Brain pericyte (primary cell): ENCODE data around the gene RNF157.
A peak's percentile ranks its signal among the peaks of the same experiment; 100 is the strongest.

Experiments used
- DNase-seq: peaks from one replicate; pipeline ENCODE4 v3.0.0-alpha.2; 2012; ENCODE audit warnings: low read depth, low spot score

RNF157 gene

DNA sequence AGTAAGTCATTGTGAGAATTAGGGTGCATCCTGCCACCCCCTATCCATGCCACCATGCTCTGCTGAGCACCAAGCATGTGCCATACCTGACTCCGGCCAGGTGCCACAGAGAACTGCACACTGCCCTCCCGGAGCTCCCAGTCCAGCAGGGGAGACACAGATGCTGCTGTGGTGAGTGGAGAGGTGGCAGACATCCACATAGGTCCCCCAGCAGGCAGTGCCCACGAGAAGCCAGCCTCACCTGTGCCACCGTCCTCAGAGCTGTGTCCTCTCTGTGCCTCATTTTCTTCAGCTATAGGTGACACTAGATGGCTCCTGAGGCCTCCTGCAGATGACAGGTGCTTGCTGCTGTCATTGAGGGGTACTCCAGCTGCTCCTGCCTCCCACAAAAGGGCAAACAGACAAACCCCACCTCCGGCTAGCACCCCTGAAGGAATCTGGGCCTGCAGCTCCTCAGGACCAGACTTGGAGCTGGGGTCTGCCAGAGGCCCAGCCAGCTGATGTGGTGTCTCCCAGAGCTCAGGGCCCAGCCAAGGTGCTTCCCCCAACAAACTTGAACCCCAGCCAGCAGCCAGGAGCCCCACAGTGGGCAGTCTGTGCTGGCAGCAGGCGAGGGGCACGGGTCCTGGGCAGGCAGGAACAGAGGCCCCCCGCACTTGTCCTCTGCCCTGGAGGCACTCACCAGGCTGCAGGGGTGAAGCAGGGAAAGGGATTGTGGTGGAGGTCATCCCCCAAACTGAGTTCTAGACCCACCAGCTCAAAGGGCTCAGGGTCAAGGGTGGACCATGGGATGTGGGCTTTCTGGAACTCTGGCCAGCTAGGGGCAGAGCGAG lies 116.3 kb downstream of the RNF157 start:
- DNase-seq = no peak

DNA sequence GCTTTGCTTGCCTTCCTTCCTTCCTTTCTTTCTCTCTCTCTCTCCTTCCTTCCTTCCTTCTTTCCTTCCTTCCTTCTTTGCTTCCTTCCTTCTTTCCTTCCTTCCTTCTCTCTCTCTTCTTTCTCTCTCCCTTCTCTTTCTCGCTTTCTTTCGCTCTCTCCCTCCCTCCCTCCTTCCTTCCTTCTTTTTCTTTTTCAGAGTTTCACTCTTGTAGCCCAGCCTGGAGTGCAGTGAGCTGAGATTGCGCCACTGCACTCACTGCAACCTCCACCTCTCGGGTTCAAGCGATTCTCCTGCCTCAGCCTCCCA lies 117.1 kb downstream of the RNF157 start:
- DNase-seq = no peak

DNA sequence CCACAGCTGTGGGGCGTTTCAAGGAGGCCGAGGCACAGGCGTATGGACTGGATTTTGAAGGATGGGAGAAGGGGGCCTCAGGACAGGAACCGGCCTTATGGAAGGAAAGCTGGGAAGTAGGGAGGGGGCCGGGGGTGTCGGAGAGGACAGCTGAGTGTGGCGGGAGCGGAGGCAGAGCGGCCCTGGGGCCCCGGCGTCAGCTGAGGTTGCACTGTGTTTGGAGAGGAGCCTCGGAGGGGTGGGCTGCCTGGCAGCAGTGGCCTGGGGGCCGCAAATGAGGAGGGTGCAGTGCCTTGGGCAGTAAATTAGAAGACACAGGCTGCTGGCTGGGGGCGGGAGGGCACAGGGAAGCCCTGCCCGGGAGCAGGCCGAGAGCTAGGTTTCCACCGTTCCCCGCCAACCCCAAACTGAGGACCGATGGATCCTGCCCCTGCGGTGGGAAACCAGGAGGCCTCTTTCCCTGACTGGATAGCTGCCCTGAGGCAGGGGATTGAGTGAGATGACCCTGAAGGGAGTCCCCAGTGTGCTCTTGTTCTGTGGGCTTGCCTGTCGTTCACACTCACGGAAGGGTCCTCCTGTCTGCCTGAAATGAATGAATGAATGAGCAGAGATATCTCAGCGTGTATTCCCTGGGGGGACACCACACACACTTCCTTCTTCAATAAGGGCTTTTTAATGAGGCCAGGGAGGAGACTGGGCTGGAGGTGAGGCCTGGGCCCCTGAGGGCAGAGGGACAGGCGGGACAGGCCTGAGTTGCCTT lies 117.7 kb downstream of the RNF157 start:
- DNase-seq = no peak

DNA sequence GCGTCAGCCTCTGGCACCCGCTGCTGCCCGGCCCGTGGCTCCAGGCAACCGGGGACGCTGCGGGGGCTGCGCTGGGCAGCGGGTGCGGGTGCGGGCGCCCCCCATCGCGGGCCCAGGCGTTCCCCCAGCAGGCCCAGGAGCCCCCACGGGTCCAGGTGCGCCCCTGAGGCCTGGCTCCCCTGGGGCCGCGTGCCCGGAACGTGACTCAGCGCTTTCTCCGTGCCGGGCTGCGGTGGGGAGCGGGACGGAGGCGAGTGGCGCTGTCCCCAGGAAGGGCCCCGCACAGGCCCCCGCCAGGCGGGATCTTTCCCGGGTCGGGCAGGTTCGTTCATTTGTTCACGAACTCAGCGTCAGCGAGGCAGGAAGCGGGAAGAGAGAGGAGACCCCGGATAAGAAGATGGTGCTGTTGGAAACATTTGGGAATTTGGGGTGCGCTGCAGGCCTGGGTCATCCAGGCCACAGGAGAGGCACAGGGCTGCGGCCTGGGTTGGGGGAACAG lies 118.3 kb downstream of the RNF157 start:
- DNase-seq = no peak

DNA sequence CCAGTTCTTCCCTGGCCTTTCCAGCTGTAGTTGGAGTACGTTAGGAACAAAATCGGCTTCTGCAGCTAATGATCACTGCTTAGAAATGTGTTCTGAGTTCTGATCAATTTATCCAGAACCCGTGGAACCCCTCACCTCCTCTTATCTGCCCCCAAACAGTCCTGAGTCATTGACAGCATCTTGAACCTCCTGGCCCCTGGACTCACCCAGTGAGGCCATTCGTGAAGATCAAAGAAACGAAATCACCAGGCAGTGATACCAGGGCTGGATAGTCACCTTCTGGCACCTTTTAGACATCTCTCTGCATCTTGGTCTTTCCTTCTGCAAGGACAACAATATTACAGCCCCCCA lies 119.7 kb downstream of the RNF157 start:
- DNase-seq = no peak

DNA sequence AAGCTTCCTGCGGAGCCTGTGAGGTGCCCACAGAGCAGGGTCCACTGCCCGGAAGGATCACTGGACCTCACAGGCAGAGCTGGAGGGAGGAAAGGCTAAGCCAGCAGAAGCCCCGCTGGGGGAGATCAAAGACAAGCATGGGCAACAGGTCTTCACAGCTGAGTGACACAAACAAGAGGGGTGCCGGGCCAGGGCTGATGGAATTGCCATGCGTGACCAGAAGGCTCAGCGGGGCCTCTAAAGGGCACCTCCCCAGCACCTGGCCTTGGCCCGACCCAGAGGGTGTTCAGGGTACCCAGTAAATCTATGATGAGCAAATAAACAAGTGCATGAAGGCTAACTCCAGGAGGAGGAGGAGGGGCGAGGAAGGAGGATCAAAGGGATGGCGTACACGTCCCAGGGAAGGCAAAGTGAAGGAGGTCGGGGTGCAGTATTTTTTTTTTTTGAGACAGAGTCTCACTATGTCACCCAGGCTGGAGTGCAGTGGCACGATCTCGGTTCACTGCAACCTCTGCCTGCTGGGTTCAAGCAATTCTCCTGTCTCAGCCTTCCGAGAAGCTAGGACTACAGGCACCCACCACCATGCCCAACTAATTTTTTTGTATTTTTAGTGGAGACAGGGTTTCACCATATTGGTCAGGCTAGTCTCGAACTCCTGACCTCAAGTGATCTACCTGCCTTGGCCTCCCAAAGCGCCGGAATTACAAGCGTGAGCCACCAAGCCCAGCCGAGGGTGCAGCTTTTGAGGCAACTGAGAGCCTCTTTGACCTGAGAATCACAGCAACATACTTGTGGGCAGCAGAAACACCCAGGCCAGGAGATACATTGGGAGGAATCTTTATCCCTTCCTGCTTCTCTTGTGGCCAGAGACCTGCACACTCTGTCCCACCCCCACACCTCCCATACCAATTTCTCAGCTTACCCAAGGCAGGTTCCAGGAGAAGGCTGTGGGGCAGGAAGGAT lies 120.6 kb downstream of the RNF157 start:
- no peak for DNase-seq

DNA sequence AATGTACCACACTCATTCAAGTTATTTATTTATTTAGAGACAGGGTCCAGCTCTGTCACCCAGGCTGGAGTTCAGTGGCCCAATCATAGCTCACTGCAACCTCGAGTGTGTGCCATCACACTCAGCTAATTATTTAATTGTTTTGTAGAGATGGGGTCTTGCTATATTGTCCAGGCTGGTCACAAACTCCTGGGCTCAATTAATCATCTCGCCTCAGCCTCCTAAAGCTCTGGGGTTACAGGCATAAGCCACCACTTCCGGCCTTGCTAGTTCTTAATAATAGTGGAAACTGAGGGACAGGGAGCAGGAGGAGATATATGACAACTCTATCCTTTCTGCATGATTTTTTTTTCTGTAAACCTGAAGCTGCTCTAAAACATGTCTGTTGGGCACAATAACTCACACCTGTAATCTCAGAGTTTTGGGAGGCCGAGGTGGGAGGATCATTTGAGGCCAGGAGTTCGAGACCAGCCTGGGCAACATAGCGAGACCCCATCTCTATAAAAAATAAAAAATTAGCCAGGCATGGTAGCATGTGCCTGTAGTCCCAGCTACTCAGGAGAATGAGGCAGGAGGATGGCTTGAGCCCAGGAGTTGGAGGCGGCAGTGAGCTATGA lies 125.0 kb downstream of the RNF157 start:
- no peak for DNase-seq

DNA sequence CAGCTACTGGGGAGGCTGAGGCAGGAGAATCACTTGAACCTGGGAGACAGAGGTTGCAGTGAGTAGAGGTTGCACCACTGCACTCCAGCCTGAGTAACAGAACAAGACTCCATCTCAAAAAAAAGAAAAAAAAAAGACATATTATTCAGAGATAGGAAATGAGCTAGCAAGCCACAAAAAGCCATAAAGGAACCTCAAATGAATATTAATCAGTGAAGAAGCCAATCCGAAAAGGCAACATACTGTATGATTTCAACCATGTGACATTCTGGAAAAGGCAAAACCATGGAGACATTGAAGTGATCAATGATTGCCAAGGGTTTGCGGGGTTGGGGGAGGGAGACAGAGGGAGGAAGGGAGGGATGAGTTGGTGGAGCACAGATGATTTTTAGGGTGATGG lies 128.3 kb downstream of the RNF157 start:
- DNase-seq = no peak

DNA sequence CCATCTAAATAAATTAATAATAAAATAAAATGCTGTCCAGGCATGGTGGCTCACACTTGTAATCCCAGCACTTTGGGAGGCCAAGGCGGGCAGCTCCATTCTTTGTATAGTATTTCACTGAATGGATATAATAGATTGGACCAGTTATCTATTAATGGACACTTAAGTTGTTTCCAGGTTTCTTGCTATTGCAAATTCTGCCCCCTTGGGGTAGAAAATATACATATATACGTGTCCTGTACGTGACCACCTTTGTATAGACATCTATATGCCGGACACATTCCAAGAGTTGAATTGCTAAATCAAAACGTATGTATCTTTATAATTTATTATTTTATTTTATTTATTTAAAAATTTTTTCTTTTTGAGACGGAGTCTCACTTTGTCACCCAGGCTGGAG lies 132.8 kb downstream of the RNF157 start:
- DNase-seq = no peak

DNA sequence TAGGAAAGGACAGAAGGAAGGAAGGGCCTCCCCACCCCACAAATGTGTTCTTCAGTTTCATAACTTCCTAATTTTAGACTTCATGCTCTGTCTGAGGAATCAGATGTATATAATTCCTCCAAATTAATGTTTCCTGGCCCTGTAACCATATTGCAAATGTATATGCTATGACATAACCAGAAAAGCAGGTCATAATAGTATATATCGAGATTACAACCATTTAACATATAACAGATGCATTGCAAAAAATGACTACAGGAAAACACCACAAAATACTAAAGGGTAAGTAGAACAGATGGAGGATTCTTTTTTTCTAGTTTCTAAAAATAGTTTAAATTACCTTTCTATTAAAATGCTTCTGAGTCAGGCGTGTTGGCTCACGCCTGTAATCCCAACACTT lies 133.6 kb downstream of the RNF157 start:
- no peak for DNase-seq

DNA sequence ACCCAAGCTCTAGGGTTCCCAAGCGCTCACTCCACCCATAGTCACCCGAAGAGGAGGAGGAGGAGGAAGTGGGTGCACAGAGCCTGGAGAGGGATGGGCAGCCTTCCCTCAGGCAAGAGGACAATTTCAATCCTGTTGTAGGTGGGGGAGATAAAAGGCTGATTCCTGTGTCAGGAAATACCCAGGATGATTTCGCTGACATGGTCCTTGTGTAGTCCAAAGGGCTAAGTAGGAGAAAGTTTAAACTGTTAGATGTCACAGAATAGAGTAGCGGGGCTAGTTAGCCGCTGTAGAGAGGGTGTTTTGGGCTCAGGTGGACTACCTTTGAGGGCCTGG lies 135.4 kb downstream of the RNF157 start:
- DNase-seq = no peak

DNA sequence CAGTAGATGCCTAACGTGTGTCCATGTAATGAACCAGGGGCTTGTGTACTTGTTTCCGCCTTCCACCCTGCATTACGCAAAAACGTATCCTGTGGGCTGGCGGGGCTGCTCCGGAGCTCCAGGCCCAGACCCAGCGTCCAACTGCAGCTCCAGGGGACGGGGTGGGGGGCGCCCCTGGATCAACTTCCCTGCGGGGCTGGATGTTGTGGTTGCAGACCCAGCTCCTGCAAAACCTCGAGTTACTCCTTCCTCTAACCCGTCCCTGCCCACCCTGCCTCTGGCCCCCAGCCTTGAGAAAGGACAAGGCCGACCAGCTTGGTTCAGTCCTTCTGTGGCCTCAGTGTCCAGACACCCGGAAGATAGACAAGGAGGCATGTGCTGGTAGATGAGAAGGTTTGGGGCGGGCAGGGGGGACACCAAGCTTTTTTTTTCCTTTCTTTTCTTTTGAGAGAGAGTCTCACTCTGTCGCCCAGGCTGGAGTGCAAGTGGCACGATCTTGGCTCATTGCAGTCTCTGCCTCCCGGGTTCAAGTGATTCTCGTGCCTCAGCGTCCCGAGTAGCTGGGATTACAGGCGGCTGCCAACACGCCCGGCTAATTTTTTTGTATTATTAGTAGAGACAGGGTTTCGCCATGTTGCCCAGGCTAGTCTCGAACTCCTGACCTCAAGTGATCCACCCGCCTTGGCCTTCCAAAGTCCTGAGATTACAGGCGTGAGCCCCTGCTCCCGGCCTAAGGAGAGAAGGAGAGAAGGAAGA lies 136.0 kb downstream of the RNF157 start:
- DNase-seq = no peak

DNA sequence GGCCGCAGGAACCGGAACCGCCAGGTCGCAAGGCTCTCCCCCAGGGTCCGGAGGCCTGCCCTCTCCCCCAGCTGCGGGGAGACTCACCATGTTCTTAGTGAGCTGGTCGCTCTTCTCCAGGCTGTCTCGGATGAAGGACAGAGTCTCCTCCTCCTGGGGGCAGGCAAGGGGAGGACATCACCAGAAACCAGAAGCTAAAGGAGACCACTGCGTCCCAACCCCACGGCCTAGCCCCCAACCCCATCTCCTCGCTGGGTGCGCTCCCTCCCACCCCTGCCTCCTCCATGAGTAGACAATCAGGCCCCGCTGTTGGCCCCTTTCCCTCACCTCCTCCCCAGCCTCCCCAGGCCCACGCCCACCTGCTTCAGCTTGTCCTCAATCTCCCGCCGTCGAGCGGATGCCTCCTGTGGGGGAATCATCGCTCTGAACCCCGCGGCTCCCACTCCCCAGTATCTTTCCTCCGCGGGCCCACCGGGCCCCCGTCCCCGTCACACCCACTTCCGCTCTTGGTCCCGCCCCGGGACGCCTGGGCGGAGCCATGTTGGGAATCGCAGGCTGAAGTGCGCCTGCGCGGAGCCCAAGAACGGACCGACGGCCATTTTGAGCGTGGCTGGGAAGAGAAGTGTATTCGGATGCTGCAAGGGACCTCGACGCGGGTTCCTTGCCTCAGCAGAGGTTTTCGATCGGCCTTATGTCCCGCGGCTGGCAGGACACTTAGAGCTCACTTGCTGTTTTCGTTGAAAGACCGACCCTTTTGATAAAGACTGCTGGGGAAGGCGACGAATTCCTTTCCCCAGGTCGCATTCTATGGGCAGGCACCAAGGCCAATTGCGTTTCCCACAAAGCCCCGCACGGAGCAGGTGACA lies 136.8 kb downstream of the RNF157 start, which contains the start of gene EXOC7:
Gene EXOC7, minus strand, starts transcription at position 514 of the 866 bp plus-strand sequence. Its CDS starts 95 bp downstream, at position 419.
- DNase-seq = peak; percentile 75

DNA sequence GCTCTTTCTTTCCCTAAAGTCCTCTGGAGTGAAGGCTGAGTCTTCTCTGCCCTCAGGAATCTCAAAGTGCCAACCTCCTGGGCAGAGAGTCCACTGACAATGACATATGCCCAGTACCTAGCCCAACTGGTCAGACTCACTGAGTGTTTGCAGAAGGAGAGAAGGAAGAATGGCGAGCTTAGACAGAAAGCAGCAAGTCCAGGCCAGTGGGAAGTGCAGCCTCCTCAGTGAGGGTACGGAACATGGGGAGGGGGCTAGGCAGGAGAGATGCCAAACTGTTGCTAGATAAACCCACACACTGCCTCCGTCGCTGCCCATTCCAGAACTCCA lies 137.4 kb downstream of the RNF157 start:
- no peak for DNase-seq

DNA sequence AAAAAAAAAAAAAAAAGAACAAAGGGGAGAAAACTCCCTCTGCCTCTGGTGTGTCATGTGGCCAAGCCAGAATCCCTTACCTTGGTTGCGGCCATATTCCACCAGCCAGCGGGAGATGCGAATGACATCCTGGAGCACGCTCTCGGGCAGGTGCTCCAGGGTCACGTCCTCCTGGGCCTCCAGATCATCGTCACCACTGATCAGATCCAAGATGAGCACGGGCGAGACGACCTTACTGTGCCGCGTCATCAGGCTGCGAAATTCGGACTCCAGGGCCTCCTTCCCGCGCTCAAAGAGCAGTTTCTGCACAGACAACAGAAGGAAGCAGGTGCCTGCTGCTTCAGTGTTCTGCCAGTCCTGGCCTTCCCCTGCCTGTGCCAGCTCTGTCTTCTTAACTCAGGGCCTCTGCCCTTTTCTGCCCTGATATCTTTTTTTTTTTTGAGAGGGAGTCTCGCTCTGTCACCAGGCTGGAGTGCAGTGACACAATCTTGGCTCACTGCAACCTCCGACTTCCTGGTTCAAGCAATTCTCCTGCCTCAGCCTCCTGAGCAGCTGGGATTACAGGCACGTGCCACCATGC lies 142.5 kb downstream of the RNF157 start:
- no peak for DNase-seq

DNA sequence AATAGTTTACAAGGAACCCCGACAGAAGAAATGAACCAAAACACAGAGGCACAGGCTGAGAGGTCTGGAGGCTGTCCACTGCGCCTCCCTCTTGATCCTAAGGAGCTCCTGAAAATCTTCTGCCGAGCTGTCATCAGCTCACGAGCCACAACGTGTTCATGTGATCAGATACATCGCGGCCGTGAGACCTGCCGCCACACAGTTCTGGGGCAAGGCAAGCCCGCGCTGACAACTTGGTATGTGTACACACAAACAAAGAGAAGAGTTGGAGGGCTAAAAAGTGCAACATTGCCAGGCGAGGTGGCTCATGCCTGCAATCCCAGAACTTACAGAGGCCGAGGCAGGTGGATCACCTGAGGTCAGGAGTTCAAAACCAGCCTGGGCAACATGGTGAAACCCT lies 144.3 kb downstream of the RNF157 start:
- no peak for DNase-seq

DNA sequence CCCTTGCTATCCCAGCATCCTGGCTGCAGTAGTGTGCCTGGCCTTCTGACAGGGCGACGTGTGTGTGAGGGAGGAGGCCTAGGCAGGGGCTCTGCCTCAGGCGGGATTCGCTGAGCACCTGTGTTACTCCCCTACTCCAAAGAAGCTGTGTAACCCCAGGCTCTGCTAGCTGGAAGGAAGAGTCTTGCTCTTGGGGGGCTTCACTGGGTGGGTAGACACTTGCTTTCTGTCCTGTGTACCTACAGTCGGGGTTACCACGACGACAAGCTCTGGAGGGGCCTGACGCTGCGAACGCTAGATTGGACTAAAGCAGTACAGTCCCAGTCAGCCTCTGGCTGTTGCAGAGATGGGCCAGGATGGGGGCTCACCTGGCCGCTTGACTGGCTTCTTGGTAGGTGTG lies 146.2 kb downstream of the RNF157 start:
- DNase-seq = no peak

DNA sequence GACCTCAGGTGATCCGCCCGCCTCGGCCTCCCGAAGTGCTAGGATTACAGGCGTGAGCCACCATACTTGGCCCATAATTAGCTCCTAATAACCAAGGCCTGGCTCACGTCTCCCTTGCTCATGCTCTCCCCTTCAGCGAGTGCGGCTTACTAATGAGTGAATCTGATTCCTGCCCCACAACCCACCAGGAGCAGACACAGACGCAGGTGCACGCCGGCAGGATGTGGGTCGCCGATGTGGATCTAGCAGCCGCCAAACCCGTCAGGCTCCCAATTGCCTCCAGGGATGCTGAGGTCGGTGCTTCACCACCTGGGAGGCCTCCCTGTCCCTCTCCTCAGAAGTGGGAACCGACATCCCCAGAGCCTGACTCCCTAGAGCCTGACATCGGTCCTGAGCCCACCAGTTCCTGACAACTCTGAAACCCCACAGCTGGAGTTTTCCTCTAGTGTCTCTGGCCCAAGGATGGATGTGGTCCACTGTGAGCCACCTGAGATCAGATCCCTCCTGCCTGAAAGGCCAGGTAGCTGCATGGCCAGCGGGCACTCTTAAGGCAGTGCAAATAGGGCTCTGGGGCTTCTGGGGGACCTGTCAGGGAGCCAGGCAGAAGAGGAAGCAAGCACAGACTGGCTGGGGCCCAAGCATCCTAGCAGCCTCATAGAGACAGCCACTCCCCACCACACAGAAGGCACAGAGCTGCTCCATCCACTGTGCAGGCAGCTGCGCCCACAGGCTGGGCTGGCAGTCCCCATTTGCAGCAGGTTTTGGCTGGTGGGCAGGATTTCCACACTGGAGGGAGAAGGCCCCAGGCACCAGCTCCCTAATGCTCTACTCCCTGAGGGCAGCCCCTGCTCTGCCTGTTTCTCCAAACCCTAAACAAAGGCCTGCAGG lies 147.5 kb downstream of the RNF157 start:
- DNase-seq = no peak
